Cerebellar cortex (tissue), 1 donor: ENCODE measurements around the gene SETD1A.

Experiments used
- DNase-seq: peaks from one replicate; pipeline ENCODE4 v3.0.0-alpha.2; 2015; ENCODE audit warnings: low spot score

SETD1A gene

DNA sequence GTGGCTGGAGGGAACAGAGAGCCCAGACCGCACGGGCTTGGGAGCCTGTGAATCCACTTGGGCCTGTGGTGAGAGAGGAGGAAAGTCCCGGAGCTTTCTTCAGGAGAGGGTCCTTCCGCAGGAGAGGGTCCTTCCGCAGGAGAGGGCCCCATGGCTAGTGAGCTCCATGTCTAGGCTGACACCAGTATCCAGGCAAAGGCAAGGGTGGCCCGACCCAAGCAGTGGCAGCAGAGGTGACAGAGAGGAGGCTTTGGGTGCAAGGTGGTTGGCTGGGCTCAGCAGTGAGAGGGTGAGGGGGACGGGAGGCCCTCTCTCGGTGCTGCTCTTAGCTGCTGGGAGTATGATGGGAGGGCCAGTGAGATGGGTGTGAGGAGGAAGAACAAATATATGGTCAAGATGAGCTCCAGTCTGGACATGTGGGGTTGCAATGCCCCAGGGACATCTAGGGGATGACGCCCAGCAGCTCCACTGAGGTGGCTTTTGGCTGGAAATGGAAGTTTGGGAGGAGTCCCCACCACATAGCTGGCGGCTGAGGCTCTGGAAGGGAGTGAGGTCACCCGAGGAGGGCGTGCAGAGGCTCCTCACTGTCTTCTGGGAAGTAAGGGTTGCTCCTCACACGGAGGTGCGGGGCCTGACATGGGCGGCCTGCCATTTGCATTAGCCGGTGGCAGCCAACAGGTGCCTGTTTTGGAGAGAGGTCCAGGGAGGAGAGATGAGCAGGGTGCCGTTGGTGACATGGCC is 25.2 kb downstream of the SETD1A start:
- DNase-seq: no peak

DNA sequence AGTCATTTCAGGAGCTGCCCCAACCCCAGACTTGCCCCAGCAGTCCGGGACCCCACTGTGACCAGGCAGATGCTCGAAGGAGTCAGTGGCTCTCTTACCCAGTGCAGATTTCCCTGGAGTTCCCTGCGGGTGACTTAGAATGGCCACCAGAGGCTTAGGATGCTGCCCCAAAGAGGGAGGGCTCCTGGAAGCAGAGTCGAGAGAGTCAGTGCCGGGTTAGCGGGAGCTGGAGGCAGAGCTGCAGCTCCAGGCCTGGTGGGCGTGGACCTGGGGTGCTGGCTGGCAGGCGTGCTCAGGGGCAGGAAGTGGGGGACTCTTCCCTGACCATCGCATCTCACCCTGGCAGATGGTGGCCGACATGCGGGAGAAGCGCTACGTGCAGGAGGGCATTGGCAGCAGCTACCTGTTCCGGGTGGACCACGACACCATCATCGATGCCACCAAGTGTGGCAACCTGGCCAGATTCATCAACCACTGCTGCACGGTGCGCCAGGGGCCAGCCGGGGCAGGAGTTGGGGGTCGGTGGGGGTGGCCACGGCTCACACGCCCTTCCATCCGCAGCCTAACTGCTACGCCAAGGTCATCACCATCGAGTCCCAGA is 25.8 kb downstream of the SETD1A start:
- DNase-seq: peak; percentile 42

DNA sequence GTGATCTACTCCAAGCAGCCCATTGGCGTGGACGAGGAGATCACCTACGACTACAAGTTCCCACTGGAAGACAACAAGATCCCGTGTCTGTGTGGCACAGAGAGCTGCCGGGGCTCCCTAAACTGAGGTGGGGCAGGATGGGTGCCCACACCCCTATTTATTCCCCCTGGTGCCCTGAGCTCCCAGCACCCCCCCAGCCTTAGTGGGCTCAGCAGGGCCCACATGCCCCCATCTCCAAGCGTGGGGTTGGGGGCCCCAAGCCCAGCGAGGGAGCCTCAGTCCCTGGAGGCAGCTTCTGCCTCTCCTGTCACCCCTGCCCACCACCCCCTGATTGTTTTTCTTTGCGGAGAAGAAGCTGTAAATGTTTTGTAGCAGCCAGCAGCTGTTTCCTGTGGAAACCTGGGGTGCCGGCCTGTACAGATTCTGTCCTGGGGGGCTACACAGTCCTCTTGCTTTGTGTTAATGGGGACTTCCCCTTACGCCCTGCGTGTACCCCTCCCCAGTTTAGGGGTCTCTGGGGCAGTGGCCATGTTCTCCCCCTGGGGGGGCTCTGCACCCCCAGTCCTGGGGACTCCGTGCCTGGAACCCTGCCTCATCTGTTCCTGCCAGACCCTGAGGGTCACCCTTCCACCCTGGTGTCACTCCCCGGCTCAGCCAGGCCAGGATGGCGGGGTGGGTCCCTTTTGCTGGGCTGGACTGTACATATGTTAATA is 26.5 kb downstream of the SETD1A start:
- DNase-seq: no peak

DNA sequence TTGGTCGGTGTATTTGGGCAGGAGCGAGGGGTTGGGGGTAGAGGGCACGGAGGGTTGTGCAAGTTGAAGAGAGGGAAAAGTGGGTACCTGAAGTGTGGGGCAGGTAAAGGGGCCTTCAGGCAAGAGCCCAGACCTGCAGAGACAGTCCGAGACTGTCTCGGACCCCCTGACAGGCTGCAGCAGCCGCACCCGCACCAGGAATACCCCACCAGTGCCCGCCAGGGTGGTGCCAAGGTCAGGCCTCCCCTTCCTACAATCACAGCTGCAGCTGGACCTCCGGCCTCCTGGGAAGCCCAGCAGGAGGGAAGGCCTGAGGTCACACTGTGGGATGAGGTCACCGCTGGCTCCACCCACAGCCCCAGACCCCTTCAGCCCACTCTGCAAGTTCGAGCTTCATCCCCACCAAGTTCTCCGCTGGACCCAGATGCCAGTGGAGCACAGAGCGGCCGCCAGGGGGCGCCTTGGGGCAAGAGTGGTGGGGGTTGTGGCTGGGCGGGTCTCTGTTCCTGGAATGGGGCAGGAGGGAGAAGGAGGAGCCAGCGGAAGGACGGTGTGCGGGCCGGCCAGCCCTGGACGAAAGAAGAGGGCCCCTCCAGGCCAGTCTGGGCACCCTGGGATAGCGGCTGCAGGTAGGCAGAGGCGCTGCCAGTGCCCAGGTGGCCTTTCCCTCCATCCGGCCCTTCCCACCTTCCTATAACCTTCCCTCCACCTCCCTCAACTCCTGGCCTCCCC is 27.3 kb downstream of the SETD1A start, which contains the start of gene HSD3B7:
Gene HSD3B7, plus strand, starts transcription at position 539 of the 732 bp plus-strand sequence. CDS start 452 bp downstream, outside the sequence.
- peak; percentile 76 for DNase-seq

DNA sequence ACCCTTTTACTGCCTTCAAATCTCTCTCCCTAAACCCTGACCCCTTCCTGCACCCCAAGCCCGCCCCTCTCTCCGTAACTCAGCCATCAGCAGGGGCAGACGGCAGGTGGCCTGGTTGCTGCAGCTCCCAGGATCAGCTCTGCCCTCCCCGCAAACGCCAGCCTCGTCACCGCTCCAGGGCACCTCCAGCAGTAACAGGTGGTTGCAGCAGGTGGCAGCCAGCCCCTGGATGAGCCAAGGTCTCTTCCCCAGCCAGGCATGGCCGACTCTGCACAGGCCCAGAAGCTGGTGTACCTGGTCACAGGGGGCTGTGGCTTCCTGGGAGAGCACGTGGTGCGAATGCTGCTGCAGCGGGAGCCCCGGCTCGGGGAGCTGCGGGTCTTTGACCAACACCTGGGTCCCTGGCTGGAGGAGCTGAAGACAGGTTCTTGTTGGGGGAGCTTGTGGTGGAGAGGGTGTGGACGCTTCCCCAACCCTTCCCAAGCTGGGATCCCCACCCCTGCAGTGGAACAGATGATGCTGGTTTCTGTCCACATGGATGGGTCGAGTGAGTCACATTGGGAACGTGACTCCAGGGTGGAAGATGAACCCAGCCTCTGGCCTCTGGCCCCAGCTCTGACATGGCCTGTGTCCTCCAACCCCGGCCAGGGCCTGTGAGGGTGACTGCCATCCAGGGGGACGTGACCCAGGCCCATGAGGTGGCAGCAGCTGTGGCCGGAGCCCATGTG is 28.0 kb downstream of the SETD1A start:
- DNase-seq: peak; percentile 69

DNA sequence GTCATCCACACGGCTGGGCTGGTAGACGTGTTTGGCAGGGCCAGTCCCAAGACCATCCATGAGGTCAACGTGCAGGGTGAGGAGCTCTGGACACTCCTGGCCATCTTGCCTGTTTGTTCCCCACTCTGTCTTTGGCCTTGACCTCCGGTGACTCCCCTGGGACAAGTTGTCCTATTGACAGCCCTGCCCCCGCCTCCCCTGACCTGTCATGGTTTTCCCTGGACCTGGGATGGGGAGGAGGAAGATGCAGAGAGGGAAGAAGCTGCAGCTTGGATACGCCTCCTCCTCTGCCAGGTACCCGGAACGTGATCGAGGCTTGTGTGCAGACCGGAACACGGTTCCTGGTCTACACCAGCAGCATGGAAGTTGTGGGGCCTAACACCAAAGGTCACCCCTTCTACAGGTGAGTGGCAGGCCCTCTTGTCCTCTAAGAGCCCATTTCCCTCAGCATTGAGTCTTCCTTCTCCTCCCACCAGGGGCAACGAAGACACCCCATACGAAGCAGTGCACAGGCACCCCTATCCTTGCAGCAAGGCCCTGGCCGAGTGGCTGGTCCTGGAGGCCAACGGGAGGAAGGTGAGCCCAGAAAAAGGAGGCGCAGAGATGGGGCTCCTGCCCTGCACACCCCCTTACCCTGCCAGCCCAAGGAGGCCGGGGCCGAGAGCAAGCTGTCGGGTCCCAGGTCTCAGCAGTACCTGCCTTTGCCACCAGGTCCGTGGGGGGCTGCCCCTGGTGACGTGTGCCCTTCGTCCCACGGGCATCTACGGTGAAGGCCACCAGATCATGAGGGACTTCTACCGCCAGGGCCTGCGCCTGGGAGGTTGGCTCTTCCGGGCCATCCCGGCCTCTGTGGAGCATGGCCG is 28.8 kb downstream of the SETD1A start:
- no peak for DNase-seq

DNA sequence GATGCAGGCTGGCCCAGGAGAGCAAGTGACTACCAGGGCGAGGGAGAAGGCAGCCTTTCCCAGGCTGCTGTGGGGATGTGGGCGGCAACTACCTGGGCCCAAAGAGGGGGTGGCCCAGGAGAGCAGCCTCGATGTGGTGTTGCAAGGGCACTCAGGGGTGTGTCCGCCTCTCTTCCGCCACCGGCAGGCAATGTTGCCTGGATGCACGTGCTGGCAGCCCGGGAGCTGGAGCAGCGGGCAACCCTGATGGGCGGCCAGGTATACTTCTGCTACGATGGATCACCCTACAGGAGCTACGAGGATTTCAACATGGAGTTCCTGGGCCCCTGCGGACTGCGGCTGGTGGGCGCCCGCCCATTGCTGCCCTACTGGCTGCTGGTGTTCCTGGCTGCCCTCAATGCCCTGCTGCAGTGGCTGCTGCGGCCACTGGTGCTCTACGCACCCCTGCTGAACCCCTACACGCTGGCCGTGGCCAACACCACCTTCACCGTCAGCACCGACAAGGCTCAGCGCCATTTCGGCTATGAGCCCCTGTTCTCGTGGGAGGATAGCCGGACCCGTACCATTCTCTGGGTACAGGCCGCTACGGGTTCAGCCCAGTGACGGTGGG is 30.1 kb downstream of the SETD1A start:
- DNase-seq: no peak

DNA sequence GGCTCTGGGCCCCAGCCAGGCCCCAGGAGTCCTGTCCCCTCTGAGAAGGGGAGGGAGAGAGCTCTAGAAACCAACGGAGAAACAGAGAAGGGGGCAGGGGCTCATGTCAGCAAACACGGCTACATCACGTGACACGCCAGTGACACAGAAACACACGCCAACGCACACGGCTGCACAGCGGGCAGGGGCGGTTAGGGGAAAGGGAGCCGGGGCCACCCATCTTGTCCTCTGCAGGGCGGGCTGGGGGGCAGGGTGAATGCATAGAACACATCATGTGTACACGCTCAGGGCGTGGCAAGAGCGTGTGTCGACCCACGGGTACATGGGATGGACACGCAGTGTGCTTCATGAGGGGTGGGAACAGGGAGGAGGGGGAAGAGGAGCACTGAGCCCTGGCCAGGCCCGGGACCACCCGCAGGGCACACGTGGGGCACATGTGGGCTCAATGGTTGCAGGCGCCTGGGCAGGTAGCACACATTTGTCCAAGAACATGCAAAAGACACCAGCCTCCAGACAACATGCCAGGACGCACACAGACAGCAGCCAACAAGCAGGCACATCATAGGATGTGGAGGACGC is 32.0 kb downstream of the SETD1A start:
- DNase-seq: no peak

DNA sequence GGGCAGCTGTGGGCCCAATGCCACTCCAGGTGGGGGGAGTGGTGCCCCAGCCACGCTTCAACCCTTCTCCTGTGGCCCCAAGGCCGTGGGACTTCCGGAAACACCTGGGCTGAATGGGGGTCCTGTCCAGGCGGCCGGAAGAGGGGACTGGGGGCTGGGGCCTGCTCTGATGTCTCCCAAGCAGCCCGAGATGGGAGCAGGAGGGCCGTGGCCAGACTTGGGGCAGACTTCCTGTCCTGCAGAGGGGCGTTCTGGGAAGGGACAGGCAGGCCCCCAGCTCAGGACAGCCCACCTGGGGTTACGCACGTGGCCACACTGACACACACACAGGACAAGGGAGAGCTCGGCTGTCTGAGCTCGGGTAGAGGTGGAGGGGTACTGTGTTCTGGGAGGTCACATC is 32.6 kb downstream of the SETD1A start:
- no peak for DNase-seq

DNA sequence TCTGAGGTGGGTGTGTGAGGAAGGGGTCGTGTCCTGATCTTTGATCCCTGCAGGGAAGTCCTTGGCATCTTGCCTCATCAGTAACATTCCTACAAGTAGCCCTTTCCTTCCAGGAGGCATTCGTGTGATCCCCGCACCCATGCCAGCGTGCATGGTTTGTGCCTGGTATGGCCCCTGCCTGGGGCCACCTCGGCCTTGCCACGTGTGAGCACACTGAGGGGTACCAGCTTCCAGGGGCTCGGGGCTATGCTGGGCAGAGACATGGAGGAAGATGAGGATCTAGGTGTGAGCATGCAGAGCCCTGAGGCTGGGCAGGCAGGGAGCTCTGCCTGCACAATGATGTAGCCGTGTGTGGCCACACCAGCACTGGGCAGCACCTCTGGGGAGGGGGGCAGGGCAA is 33.5 kb downstream of the SETD1A start:
- no peak for DNase-seq

DNA sequence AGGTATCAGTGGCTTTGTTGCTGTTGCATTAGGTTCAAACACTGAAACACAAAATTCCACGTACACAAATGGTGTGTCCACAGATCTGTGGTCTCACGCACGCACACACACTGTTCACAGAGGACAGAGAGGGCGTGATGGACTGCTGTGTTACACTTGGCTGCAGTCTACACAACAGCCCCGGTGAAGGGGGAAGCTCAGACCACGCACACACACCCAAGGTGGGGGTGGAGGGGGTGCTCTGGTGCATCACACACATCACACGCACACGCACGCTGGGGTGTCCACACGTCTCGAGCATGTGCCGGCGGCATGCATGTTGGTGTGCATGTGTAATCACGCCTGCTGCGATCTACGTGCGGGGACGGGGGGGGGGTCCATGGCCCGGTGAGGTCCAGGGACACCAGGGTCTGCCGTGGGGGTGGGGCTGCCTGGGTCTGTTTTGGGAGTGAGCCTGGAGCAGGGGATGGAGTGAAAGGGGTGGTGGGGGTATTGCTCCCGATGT is 34.8 kb downstream of the SETD1A start:
- no peak for DNase-seq

DNA sequence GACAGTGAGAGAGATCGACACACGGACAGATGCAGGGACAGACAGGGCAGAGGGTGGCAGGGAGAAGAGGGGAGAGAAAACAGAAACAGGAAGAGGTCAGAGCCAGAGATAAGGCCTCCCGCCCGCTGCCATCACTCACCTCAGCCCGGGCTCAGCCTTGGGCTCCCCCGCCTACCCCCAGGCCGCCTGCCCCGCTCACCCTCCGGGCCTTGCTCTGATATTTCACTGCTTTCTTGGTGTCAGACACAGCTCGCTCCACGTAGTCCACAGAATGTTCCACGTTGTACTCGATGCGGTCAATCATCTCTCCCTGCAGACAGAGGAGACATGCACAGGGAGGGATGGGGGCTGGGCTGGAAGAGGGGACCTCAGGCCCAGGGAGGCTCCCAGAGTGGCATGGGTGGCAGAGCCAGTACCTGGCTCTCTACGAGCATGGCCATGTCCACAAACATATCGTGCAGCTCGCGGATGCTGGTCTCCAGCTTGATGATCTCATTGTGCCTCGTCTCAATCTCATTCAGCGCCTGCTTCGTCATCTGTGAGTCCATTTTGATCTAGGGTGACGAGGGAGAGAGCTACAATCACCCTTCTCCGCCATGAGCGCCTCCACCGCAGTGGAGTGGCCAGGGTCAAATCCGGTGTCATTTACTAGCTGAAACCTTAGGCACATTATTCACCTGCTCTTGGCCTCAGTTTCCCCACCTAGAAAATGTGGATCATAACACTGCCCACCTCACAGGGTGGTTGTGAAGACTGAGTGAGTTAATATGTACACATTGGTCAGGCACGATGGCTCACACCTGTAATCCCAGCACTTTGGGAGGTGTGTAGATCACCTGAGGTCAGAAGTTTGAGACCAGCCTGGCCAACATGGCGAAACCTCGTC is 35.6 kb downstream of the SETD1A start:
- DNase-seq: no peak

DNA sequence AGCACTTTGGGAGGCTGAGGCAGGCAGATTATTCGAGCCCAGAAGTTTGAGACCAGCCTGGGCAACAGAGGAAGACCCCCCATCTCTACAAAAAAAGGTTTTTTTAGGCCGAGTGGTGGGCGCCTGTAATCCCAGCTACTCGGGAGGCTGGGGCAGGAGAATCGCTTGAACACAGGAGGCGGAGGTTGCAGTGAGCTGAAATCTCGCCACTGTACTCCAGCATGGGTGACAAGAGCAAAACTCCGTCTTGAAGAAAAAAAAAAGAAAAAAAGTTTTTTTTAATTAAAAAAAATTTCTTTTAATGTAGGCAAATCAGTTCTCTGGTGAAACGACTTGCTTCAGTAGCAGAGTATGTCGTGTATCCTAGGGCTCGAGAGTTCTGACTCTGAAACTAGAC is 38.4 kb downstream of the SETD1A start:
- DNase-seq: no peak

DNA sequence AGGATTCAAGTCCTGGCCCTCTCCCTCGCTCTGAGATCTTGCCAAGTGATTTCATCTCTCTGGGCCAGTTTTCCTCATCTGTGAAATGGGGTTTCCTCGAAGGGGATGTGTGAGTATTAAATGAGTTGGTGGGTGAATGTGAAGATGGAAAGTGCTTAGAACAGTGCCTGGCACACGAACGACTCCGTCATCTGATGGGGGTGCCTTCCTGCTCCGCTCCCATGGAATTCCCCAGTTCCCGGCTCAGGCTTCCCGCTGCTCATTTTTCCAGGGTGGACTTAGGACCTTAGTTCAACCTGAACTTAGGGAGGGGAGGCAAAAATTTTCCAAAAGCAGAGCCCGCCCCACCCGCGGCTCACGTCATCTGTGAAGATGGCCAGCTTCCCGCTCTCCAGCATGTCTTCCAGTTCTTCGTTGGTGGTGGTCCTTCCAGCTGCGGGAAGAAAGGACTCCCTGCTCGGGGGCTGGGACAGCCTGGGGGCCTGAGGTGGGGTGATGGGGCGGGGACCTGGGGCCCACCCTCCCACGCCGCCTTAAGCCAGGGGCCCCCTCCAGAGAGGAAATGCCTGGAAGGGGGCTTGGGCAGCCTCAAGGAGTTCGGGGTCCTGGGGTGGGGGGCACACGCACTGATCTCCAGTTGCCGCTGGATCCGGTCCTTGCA is 38.9 kb downstream of the SETD1A start:
- DNase-seq: no peak

DNA sequence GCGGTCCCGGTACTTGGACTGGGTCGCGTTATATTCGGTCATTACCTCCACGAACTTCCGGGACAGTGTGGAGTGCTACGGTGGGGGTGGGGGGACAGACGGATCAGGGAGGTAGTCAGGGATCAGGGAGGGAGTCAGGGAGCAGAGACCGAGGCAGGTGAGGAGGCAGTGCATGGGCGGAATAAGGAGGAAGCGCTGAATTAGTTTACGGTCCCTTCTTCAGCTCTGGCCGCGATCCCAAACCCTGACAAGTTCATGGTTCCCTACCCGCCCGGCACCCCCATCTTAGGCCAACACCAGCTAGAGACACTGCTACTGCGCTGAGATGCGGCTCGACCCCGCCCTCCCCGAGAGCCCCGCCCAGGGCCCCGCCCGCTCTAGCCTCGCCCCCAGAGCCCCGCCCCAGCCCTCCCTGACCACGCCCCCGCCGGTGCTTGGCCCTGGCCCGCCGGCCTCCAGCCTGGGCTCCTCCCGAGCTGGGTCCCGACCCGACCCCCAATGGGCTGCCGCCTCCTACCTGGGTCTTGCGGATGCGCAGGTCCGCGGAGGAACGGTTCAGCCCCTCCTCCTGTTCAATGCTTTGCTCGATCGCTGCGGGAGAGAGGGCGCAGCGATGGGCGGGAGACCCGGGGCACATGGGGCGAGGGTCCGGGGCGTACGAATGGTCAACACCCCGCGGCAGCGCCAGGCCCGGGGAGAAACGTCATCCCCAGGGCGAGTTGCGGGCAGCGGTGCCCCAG is 39.6 kb downstream of the SETD1A start:
- DNase-seq: peak; percentile 63

DNA sequence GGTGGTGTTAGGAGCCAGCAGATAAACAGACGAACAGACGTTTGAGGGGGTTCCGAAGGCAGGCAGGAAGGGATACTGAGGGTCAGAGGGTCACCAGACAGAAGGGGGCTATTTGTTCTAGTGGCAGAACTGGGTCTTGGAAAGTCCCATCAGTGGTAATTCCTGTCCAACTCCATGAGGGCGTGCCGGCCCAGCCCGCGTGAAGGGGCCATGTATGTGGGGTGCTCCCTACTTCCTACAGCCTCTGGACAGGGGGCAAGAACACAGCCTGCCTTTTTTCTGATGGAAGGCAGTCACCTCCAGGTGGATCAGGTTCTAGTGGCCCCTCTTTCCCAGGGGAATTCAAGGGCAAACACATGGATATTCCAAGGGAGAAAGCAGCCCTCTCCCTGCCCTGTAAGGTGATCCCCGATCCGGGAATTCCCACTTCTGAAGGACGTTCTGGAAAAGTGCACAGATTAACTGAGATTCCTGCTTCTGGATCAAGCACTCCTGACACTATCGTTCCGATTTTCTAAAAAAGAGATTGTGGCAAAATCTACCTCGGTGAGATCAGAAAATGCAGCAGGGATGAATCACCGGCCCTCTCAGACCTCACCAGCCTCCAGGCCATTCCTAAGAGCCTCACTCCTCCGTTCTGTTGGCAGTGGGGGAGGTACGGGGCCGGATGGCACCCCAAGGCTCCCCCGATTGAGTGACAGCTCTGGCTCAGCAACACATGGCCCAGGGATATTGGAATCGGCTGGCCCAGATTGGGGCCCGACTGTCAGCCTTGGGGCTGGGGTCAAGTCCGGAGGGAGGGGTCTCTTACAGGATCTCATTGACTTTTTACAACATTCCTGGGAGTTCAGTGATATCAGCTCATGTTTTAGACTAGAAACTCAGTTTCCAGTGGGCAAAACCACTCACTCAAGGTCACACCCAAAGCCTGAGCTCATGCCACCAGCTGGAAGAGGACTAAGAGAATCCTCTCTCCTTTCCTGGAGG is 40.5 kb downstream of the SETD1A start:
- peak; percentile 41 for DNase-seq
